Measurements from ENCODE around the gene KRT77. TPM values are rescaled to one million over a fixed set of nuclear protein-coding genes. Genes with fewer than 3 reads are reported as not detected.

KRT77 gene
- total RNA-seq, 1 donor: not detected

DNA sequence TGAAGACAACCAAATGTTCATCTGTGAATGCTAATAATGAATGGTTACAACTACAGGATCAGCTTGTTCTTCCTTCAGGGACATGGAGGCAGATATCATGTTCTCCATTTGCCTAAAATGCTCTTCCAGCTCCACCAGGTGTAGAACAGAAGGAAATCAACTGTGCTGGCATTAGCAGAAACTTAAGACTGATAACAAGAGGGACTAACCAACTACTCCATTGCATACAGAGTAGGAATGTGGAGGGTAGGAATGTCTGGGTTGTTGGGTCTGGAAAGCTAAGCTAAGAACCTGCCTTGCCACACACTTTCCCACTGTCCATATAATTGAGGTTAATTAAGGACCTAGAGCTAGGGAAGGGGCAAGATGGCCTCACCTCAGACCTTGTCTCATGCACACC, 39.9 kb downstream of the KRT77 start:
- Histone ChIP-seq H3K79me2 (ENCODE audit: insufficient read depth, low read length) (no peaks in the 10 kb centered on the region), H3K27me3 (ENCODE audit: insufficient read depth, low read length) (peaks cover 50% of the 10 kb centered on the region), H3K4me1 (ENCODE audit: insufficient read depth, low read length) (no peaks in the 10 kb centered on the region), H4K20me1 (ENCODE audit: insufficient read depth, low read length) (no peaks in the 10 kb centered on the region), H3K9me3 (ENCODE audit: low read depth, low read length) (no peaks in the 10 kb centered on the region), H2AFZ (ENCODE audit: low read length) (no peak overlapping the region), H3K4me2 (ENCODE audit: insufficient read depth, low read length) (no peak overlapping the region), H3K36me3 (ENCODE audit: insufficient read depth, low read length) (no peaks in the 10 kb centered on the region), H3K4me3 (ENCODE audit: insufficient read depth, low read length) (no peak overlapping the region), H3K27ac (ENCODE audit: low read depth, low read length) (no peak overlapping the region)
- no peak for DNase-seq (ENCODE audit: insufficient read length, low spot score, missing footprints)
- TF ChIP-seq CTCF (IDR thresholded peaks at IDR 0.05; ENCODE audit: extremely low read depth, low read depth, low read length): no peak

GRCh38 chr12:52662918-52663229, 40.5 kb downstream of the KRT77 start:
- Histone ChIP-seq H3K27me3 (ENCODE audit: insufficient read depth, low read length) (peaks cover 55% of the 10 kb centered on the region), H2AFZ (ENCODE audit: low read length) (no peak overlapping the region), H3K36me3 (ENCODE audit: insufficient read depth, low read length) (no peaks in the 10 kb centered on the region), H4K20me1 (ENCODE audit: insufficient read depth, low read length) (no peaks in the 10 kb centered on the region), H3K9me3 (ENCODE audit: low read depth, low read length) (no peaks in the 10 kb centered on the region), H3K79me2 (ENCODE audit: insufficient read depth, low read length) (no peaks in the 10 kb centered on the region), H3K27ac (ENCODE audit: low read depth, low read length) (no peak overlapping the region), H3K4me3 (ENCODE audit: insufficient read depth, low read length) (no peak overlapping the region), H3K4me2 (ENCODE audit: insufficient read depth, low read length) (no peak overlapping the region), H3K4me1 (ENCODE audit: insufficient read depth, low read length) (no peaks in the 10 kb centered on the region)
- no peak for TF ChIP-seq CTCF (IDR thresholded peaks at IDR 0.05; ENCODE audit: extremely low read depth, low read depth, low read length)
- DNase-seq (ENCODE audit: insufficient read length, low spot score, missing footprints): no peak

DNA sequence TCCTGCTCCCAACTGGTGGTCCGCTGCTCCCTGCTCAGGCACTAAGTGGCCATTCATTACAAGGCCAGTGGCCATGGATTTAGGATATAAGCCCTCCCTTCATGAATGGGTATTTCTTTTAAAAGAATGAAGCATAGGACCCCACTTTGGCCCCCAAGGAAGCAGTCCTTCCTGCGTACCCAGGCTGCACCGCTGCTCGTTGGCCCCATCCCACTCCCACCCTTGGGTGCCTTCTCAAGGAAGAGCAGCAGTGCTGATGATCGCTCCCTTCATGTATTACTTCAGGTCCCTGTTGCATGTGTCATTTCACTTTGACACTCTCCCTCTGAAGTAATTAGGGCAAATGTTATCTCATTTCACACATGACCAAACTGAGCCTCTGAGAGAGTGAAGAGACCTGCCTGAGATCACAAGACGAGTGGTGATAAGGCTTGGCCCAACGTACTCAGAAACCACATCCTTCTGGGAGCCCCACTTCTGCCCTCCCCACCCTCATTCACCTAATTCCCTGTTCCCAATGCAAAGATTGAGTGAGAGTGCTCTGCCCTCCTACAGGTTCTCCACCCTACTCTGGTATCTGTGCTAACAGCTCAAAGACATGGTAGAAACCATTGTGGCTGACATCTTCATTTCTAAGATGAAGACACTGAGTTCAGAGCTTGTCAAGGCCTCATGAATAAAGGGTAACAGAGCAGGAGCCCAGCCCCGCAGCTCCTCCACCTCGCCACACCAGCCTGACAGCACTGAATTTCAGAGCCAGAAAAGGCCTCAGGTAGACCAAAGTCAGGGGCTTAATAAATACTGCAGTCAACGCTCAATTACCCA, 41.0 kb downstream of the KRT77 start:
- Histone ChIP-seq H3K27me3 (ENCODE audit: insufficient read depth, low read length) (peaks cover 59% of the 10 kb centered on the region), H3K79me2 (ENCODE audit: insufficient read depth, low read length) (no peaks in the 10 kb centered on the region), H3K4me1 (ENCODE audit: insufficient read depth, low read length) (no peaks in the 10 kb centered on the region), H2AFZ (ENCODE audit: low read length) (no peak overlapping the region), H3K4me3 (ENCODE audit: insufficient read depth, low read length) (no peak overlapping the region), H4K20me1 (ENCODE audit: insufficient read depth, low read length) (no peaks in the 10 kb centered on the region), H3K9me3 (ENCODE audit: low read depth, low read length) (no peaks in the 10 kb centered on the region), H3K27ac (ENCODE audit: low read depth, low read length) (no peak overlapping the region), H3K36me3 (ENCODE audit: insufficient read depth, low read length) (no peaks in the 10 kb centered on the region), H3K4me2 (ENCODE audit: insufficient read depth, low read length) (no peak overlapping the region)
- TF ChIP-seq CTCF (IDR thresholded peaks at IDR 0.05; ENCODE audit: extremely low read depth, low read depth, low read length): no peak
- DNase-seq (ENCODE audit: insufficient read length, low spot score, missing footprints): no peak

- Histone ChIP-seq H3K4me1 (ENCODE audit: insufficient read depth, low read length) (no peaks in the 10 kb centered on the region), H3K9me3 (ENCODE audit: low read depth, low read length) (no peaks in the 10 kb centered on the region), H3K27me3 (ENCODE audit: insufficient read depth, low read length) (peaks cover 63% of the 10 kb centered on the region), H3K36me3 (ENCODE audit: insufficient read depth, low read length) (no peaks in the 10 kb centered on the region), H3K27ac (ENCODE audit: low read depth, low read length) (no peak overlapping the region), H4K20me1 (ENCODE audit: insufficient read depth, low read length) (no peaks in the 10 kb centered on the region), H2AFZ (ENCODE audit: low read length) (no peak overlapping the region), H3K79me2 (ENCODE audit: insufficient read depth, low read length) (no peaks in the 10 kb centered on the region), H3K4me2 (ENCODE audit: insufficient read depth, low read length) (no peak overlapping the region), H3K4me3 (ENCODE audit: insufficient read depth, low read length) (no peak overlapping the region)
- no peak for TF ChIP-seq CTCF (IDR thresholded peaks at IDR 0.05; ENCODE audit: extremely low read depth, low read depth, low read length)
- no peak for DNase-seq (ENCODE audit: insufficient read length, low spot score, missing footprints)
Observed at GRCh38 chr12:52661668-52662067, 41.7 kb downstream of the KRT77 start.

Data from osteoblast (primary cell).